Activated CD4-positive, alpha-beta T cell treated with anti-CD3 and anti-CD28 coated beads, Interleukin-2, amount 10 ng/mL, durations not matched to agents 24 days and 14 days (primary cell): ENCODE measurements around the gene CEP128. TPM values are rescaled to one million over a fixed set of nuclear protein-coding genes. Genes with fewer than 3 reads are reported as not detected.

ENCODE experiments used
- DNase-seq: peaks from one replicate; pipeline ENCODE4 v3.0.0; 2022
- H3K27ac Mint-ChIP-seq: one replicate; pipeline ENCODE4 v1.8.0; 2022; ENCODE audit warnings: mild to moderate bottlenecking, mixed read lengths
- H3K27me3 Mint-ChIP-seq: one replicate; pipeline ENCODE4 v1.8.0; 2022; ENCODE audit warnings: mixed read lengths
- H3K36me3 Mint-ChIP-seq: one replicate; pipeline ENCODE4 v1.8.0; 2022; ENCODE audit warnings: low read depth, mild to moderate bottlenecking, mixed read lengths
- H3K4me1 Mint-ChIP-seq: one replicate; pipeline ENCODE4 v1.8.0; 2021; ENCODE audit warnings: mixed read lengths
- H3K4me3 Mint-ChIP-seq: one replicate; pipeline ENCODE4 v1.8.0; 2022; ENCODE audit warnings: mild to moderate bottlenecking, moderate library complexity, mixed read lengths
- H3K9me3 Mint-ChIP-seq: one replicate; pipeline ENCODE4 v1.8.0; 2021; ENCODE audit warnings: mixed read lengths
- intact Hi-C: fragments of 100-400 bp; cut with micrococcal nuclease; formaldehyde crosslinking; loops from one replicate; pipeline ENCODE4 v1.15.1; 2023
- total RNA-seq: library from RNA; stranded (reverse); gene quantifications from 2 replicates; pipeline ENCODE4 v1.2.3, GENCODE V29; 2022

CEP128 gene
- total RNA-seq, 1 donor from 2014 or later = 20.4 TPM

DNA sequence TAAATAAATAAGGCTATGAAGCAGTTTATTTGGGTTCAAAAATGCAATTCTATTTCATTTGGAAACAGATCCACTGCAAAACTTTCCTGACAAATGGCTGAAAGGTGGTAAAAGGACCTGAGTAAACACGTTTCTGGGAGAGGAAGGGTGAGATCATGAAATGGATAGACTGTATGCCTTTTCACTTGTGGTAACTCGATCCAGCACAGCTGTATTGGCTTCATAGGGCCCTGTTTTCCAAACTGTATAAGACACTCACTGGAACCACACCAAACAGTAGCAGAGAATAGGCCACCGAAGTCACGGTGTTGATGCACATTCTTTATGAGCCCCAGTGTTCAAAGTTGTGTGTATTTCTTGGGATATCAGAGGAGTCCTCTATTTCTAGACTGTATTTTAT lies 405.1 kb downstream of the CEP128 start:
- no peak overlapping the region for H3K27ac Mint-ChIP-seq
- intact Hi-C loops = no loop called here
- no peak overlapping the region for H3K4me3 Mint-ChIP-seq

GRCh38 chr14:80535171-80535570 lies 406.4 kb downstream of the CEP128 start:
- intact Hi-C loops = no loop called here
- peaks cover 5% of the 10 kb centered on the region for H3K9me3 Mint-ChIP-seq

More for the DNA sequence above, 405.1 kb downstream of the CEP128 start:
- Mint-ChIP-seq H3K27me3 (no peaks in the 10 kb centered on the region), H3K36me3 (no peaks in the 10 kb centered on the region), H3K4me1 (no peaks in the 10 kb centered on the region), H3K9me3 (peaks cover 10% of the 10 kb centered on the region)
- no peak for DNase-seq

DNA sequence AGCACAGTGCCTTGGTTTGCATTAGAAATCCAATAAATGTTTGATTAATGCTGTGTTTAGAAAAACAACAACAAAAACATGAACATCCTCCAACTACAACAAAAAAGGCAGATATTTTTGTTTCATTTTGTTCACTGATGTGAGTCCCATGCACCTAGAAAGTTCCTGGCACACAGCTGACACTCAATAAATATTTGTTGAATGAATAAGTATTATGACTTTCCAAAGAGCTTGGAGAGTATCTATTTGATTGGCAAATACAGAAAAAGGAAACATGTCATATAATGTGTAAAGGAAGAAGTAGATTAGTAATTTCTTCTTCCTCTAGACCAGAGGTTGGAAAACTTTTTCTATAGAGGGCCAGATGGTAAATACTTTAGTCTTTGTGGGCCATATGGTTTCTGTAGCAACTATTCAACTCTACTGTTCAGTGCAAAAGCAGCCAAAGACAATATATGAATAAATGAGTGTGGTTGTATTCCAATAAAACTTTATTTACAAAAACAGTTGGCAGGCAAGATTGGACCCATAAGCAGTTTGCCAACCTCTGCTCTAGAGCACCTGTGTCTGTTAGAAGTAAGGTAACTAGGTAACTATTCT lies 417.9 kb downstream of the CEP128 start:
- Mint-ChIP-seq H3K4me3 (no peak overlapping the region), H3K9me3 (no peaks in the 10 kb centered on the region), H3K4me1 (no peaks in the 10 kb centered on the region), H3K27ac (no peak overlapping the region), H3K27me3 (no peaks in the 10 kb centered on the region), H3K36me3 (peaks cover 2% of the 10 kb centered on the region)
- no peak for DNase-seq
- intact Hi-C loops = no loop called here

More at GRCh38 chr14:80535171-80535570, 406.4 kb downstream of the CEP128 start:
- Mint-ChIP-seq H3K36me3 (no peaks in the 10 kb centered on the region), H3K4me3 (no peak overlapping the region), H3K27me3 (no peaks in the 10 kb centered on the region), H3K27ac (no peak overlapping the region), H3K4me1 (no peaks in the 10 kb centered on the region)
- no peak for DNase-seq

GRCh38 chr14:80522936-80523335 lies 418.6 kb downstream of the CEP128 start:
- DNase-seq = no peak
- Mint-ChIP-seq H3K27me3 (no peaks in the 10 kb centered on the region), H3K9me3 (no peaks in the 10 kb centered on the region), H3K36me3 (peaks cover 2% of the 10 kb centered on the region), H3K4me1 (no peaks in the 10 kb centered on the region), H3K27ac (no peak overlapping the region), H3K4me3 (no peak overlapping the region)
- intact Hi-C loops = no loop called here

- Mint-ChIP-seq H3K9me3 (peaks cover 4% of the 10 kb centered on the region), H3K36me3 (peaks cover 2% of the 10 kb centered on the region), H3K4me3 (no peak overlapping the region), H3K27me3 (no peaks in the 10 kb centered on the region), H3K4me1 (no peaks in the 10 kb centered on the region), H3K27ac (no peak overlapping the region)
- intact Hi-C loops = no loop called here
- no peak for DNase-seq
These were observed 419.1 kb downstream of the CEP128 start for GRCh38 chr14:80522411-80522810.

DNA sequence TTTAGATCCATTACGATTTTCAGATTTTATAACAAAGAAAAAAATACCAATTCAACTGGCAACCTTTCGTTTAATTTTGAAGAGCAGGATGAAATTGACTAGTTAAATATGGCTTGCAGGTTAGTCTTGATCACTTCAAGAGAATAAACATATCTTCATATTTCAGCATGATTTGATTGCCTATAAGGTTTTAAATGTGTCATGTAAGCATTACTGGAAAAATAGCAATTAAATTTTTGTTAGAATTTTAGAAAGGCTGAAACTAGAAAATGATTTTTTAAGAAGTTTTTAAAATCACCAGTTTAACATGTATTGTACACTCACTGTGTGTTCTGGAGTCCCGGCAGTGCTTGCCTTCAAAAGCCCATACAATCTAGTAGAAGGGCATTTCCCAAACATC lies 420.1 kb downstream of the CEP128 start:
- DNase-seq = no peak
- H3K4me3 Mint-ChIP-seq = no peak overlapping the region
- H3K9me3 Mint-ChIP-seq = peaks cover 4% of the 10 kb centered on the region
- no peaks in the 10 kb centered on the region for H3K4me1 Mint-ChIP-seq
- H3K27me3 Mint-ChIP-seq = no peaks in the 10 kb centered on the region
- peaks cover 2% of the 10 kb centered on the region for H3K36me3 Mint-ChIP-seq
- intact Hi-C loops = no loop called here
- H3K27ac Mint-ChIP-seq = no peak overlapping the region

GRCh38 chr14:80519002-80519401 lies 422.5 kb downstream of the CEP128 start:
- peaks cover 5% of the 10 kb centered on the region for H3K36me3 Mint-ChIP-seq

GRCh38 chr14:80518173-80518572 lies 423.4 kb downstream of the CEP128 start:
- H3K4me3 Mint-ChIP-seq = no peak overlapping the region
- intact Hi-C loops = no loop called here
- H3K4me1 Mint-ChIP-seq = no peaks in the 10 kb centered on the region
- H3K27ac Mint-ChIP-seq = no peak overlapping the region
- DNase-seq = no peak
- H3K36me3 Mint-ChIP-seq = peaks cover 4% of the 10 kb centered on the region
- no peaks in the 10 kb centered on the region for H3K27me3 Mint-ChIP-seq
- peaks cover 12% of the 10 kb centered on the region for H3K9me3 Mint-ChIP-seq

More at GRCh38 chr14:80519002-80519401, 422.5 kb downstream of the CEP128 start:
- no peak for DNase-seq
- H3K27me3 Mint-ChIP-seq = no peaks in the 10 kb centered on the region
- H3K4me1 Mint-ChIP-seq = no peaks in the 10 kb centered on the region
- intact Hi-C loops = no loop called here
- no peak overlapping the region for H3K27ac Mint-ChIP-seq
- no peak overlapping the region for H3K4me3 Mint-ChIP-seq
- H3K9me3 Mint-ChIP-seq = peaks cover 7% of the 10 kb centered on the region

GRCh38 chr14:80507292-80507869 lies 434.2 kb downstream of the CEP128 start:
- no peaks in the 10 kb centered on the region for H3K4me1 Mint-ChIP-seq
- H3K27ac Mint-ChIP-seq = no peak overlapping the region
- no peak overlapping the region for H3K4me3 Mint-ChIP-seq
- no peak for DNase-seq
- H3K36me3 Mint-ChIP-seq = no peaks in the 10 kb centered on the region
- intact Hi-C loops = no loop called here
- no peaks in the 10 kb centered on the region for H3K27me3 Mint-ChIP-seq
- peaks cover 6% of the 10 kb centered on the region for H3K9me3 Mint-ChIP-seq

- Mint-ChIP-seq H3K27ac (no peak overlapping the region), H3K9me3 (peaks cover 4% of the 10 kb centered on the region), H3K4me3 (no peak overlapping the region), H3K4me1 (no peaks in the 10 kb centered on the region), H3K27me3 (no peaks in the 10 kb centered on the region), H3K36me3 (peaks cover 1% of the 10 kb centered on the region)
- DNase-seq = no peak
- intact Hi-C loops = no loop called here
These were observed 436.8 kb downstream of the CEP128 start for GRCh38 chr14:80504781-80505180.

- H3K27ac Mint-ChIP-seq = no peak overlapping the region
- no peaks in the 10 kb centered on the region for H3K4me1 Mint-ChIP-seq
- no peak for DNase-seq
- peaks cover 1% of the 10 kb centered on the region for H3K36me3 Mint-ChIP-seq
- no peaks in the 10 kb centered on the region for H3K9me3 Mint-ChIP-seq
- H3K27me3 Mint-ChIP-seq = no peaks in the 10 kb centered on the region
- no peak overlapping the region for H3K4me3 Mint-ChIP-seq
- intact Hi-C loops = no loop called here
These were observed 443.0 kb downstream of the CEP128 start for GRCh38 chr14:80498533-80498932.

- peaks cover 1% of the 10 kb centered on the region for H3K36me3 Mint-ChIP-seq
- H3K4me3 Mint-ChIP-seq = no peak overlapping the region
- peaks cover 1% of the 10 kb centered on the region for H3K4me1 Mint-ChIP-seq
- H3K27me3 Mint-ChIP-seq = no peaks in the 10 kb centered on the region
- no peak for DNase-seq
- H3K9me3 Mint-ChIP-seq = no peaks in the 10 kb centered on the region
- H3K27ac Mint-ChIP-seq = no peak overlapping the region
- intact Hi-C loops = no loop called here
These were observed 445.4 kb downstream of the CEP128 start for GRCh38 chr14:80496090-80496489.

DNA sequence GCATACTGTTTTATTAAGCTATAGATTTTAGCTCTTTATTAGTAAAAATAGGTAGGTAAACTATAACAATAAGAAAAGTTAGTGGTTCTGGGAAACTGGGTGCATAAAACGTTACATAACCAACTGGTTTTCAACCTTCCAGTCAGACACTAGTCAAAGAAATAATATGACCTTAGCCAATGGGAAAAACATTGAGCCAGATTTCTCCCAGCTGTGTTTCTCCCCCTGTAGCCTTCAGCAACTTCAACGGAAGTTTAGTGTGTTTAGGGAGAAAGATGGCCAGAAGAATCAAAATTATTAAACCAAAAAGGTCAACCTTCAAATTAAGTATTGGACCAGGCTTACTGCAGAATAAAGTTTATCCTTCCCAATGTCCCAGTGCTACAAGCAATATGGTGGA lies 446.8 kb downstream of the CEP128 start:
- H3K36me3 Mint-ChIP-seq = no peaks in the 10 kb centered on the region
- intact Hi-C loops = no loop called here

GRCh38 chr14:80493620-80494019 lies 447.9 kb downstream of the CEP128 start:
- DNase-seq = no peak
- no peak overlapping the region for H3K4me3 Mint-ChIP-seq
- H3K27ac Mint-ChIP-seq = no peak overlapping the region
- H3K27me3 Mint-ChIP-seq = no peaks in the 10 kb centered on the region
- intact Hi-C loops = no loop called here
- no peaks in the 10 kb centered on the region for H3K36me3 Mint-ChIP-seq
- H3K9me3 Mint-ChIP-seq = no peaks in the 10 kb centered on the region
- peaks cover 3% of the 10 kb centered on the region for H3K4me1 Mint-ChIP-seq

More for the DNA sequence above, 446.8 kb downstream of the CEP128 start:
- Mint-ChIP-seq H3K4me3 (no peak overlapping the region), H3K9me3 (no peaks in the 10 kb centered on the region), H3K27ac (no peak overlapping the region), H3K27me3 (no peaks in the 10 kb centered on the region), H3K4me1 (peaks cover 3% of the 10 kb centered on the region)
- no peak for DNase-seq

- Mint-ChIP-seq H3K9me3 (no peaks in the 10 kb centered on the region), H3K36me3 (no peaks in the 10 kb centered on the region), H3K4me1 (peaks cover 3% of the 10 kb centered on the region), H3K27ac (no peak overlapping the region), H3K4me3 (no peak overlapping the region), H3K27me3 (no peaks in the 10 kb centered on the region)
- intact Hi-C loops = no loop called here
- no peak for DNase-seq
These were observed 449.9 kb downstream of the CEP128 start for GRCh38 chr14:80491650-80492049.
